Measurements from ENCODE around the gene TECPR1. TPM values are rescaled to one million over a fixed set of nuclear protein-coding genes. Genes with fewer than 3 reads are reported as not detected.

The TECPR1 gene
- total and polyA plus RNA-seq, 2 donors (not counting 1 experiment from before 2014, with no cell fraction given), result 20.9 to 52.2 TPM

DNA sequence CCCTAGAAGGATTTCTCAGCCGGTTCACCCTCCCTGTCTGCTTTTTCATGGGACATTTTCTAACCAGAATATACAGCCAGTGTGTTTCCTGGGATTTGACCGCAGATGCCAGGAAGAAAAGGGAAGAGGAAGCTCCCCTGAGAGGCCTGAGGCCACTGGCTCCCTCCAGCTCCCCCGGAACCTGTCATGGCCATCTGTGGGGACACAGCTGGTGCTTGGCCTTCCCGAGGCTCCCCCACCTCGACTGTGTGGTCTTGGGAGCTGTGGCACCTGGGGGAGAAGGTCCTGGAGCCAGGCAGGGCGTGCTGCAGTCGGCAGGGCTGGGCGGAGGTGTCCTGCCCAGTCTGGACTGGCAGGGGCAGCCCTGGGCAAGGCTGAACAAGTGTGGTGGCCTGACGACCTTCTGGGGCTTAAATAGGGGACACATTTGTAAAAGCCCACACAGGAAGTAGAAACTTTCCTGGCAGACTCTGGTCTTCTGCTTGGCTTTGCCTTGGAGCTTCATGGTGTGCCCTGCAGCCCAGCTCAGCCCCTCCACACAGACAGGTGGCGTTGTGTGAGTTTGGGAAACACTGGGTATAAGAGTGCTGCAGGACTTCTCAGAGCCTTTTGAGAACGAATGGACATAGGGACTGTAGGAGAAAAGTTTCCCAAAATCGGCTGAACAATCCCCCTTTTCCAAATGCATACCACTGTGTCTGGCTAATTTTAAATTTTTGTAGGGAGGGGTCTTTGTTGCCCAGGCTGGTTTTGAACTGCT is 36.2 kb upstream of the TECPR1 start:
- Mint-ChIP-seq H3K27ac (no peak overlapping the region), H3K4me1 (peaks cover 22% of the 10 kb centered on the region), H3K27me3 (no peaks in the 10 kb centered on the region), H3K4me3 (no peak overlapping the region), H3K9me3 (ENCODE audit: insufficient read depth) (no peaks in the 10 kb centered on the region)
- no peak overlapping the region for H3K9ac ChIP-seq (ENCODE audit: low read length)
- no peaks in the 10 kb centered on the region for H3K27me3 ChIP-seq (replicated peaks in 1 of 4; ENCODE audit: control extremely low read depth in 1 of 4, control insufficient read depth in 3 of 4, insufficient read depth in 4 of 4, low read length in 3 of 4)
- ChIA-PET POLR2A (no interaction called here), CTCF (no interaction called here)
- no peak for DNase-seq
- TF ChIP-seq EZH2 (IDR thresholded peaks at IDR 0.05; ENCODE audit: borderline replicate concordance, insufficient read depth, low read depth, low read length, poor library complexity, severe bottlenecking), result no peak
- TF ChIP-seq, protein P1, sequence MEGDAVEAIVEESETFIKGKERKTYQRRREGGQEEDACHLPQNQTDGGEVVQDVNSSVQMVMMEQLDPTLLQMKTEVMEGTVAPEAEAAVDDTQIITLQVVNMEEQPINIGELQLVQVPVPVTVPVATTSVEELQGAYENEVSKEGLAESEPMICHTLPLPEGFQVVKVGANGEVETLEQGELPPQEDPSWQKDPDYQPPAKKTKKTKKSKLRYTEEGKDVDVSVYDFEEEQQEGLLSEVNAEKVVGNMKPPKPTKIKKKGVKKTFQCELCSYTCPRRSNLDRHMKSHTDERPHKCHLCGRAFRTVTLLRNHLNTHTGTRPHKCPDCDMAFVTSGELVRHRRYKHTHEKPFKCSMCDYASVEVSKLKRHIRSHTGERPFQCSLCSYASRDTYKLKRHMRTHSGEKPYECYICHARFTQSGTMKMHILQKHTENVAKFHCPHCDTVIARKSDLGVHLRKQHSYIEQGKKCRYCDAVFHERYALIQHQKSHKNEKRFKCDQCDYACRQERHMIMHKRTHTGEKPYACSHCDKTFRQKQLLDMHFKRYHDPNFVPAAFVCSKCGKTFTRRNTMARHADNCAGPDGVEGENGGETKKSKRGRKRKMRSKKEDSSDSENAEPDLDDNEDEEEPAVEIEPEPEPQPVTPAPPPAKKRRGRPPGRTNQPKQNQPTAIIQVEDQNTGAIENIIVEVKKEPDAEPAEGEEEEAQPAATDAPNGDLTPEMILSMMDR (IDR thresholded peaks at IDR 0.05), result no peak
- H3K4me1 ChIP-seq (ENCODE audit: control insufficient read depth in 2 of 2, insufficient read depth in 2 of 2, low read length in 2 of 2), result peaks cover 9 to 22% of the 10 kb centered on the region in 2 donors
- no peak overlapping the region for H3K4me3 ChIP-seq (ENCODE audit: control extremely low read depth in 1 of 5, extremely low read depth in 1 of 5, insufficient read depth in 1 of 5, low read depth in 2 of 5, low read length in 4 of 5)
- H3K4me2 ChIP-seq (replicated peaks; ENCODE audit: low read depth, low read length, poor library complexity, severe bottlenecking), result no peak overlapping the region
- H3K79me2 ChIP-seq (ENCODE audit: control insufficient read depth, insufficient read depth, low read length), result peaks cover 27% of the 10 kb centered on the region
- intact Hi-C loops (cut with micrococcal nuclease), result no loop called here
- ATAC-seq (ENCODE audit: low read depth), result no peak
- H3K9me3 ChIP-seq (ENCODE audit: control extremely low read depth in 1 of 3, control insufficient read depth in 2 of 3, insufficient read depth in 1 of 3, low read length in 2 of 3), result no peaks in the 10 kb centered on the region
- H4K20me1 ChIP-seq (ENCODE audit: control insufficient read depth, insufficient read depth, low read length, poor library complexity, severe bottlenecking), result peaks cover 59% of the 10 kb centered on the region
- WGBS (ENCODE audit: insufficient coverage), result 53% methylated on average over 9 of the region's 12 CpGs
- no peak overlapping the region for H3K27ac ChIP-seq (ENCODE audit: low read length in 2 of 2)
- no peak overlapping the region for H2AFZ ChIP-seq (ENCODE audit: insufficient read depth, low read depth, low read length, poor library complexity, severe bottlenecking)
- H3K36me3 ChIP-seq (replicated peaks in 1 of 2; ENCODE audit: control extremely low read depth in 1 of 2, control insufficient read depth in 1 of 2, extremely low read depth in 1 of 2, insufficient read depth in 2 of 2, low read length in 1 of 2), result peaks cover 1 to 10% of the 10 kb centered on the region in 2 experiments

DNA sequence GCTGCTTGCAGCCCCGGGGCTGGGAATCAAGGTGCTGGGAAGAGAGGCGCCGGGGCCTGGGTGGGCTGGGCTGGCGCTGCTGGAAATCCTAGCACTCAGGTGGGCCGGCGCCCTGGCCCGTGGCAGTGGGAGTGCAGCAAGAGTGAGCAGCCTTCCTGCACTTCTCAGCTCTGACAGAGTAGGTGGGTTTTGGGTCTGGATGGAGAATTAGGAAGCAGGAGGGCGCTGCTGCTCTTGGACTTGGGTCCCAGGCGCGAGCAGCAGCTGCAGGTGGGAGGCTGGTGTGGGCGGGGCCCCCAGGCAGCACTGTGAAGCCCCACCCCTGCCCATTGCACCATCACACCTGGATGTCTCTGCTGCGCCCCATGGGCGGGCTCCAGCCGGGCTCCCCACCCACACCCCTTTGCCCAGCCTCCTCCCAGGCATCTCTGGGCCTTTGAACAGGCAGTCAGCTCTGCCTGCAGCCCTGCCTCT is 35.5 kb upstream of the TECPR1 start:
- no peaks in the 10 kb centered on the region for H3K27me3 ChIP-seq (replicated peaks in 1 of 4; ENCODE audit: control extremely low read depth in 1 of 4, control insufficient read depth in 3 of 4, insufficient read depth in 4 of 4, low read length in 3 of 4)
- H3K4me3 ChIP-seq (ENCODE audit: control extremely low read depth in 1 of 5, extremely low read depth in 1 of 5, insufficient read depth in 1 of 5, low read depth in 2 of 5, low read length in 4 of 5), result no peak overlapping the region
- no peaks in the 10 kb centered on the region for H3K9me3 Mint-ChIP-seq (ENCODE audit: insufficient read depth)
- H3K27ac ChIP-seq (ENCODE audit: low read length in 2 of 2), result no peak overlapping the region
- H3K27ac Mint-ChIP-seq, result no peak overlapping the region
- H3K9ac ChIP-seq (ENCODE audit: low read length), result no peak overlapping the region
- no peak overlapping the region for H3K4me3 Mint-ChIP-seq
- H3K4me1 Mint-ChIP-seq, result peaks cover 29% of the 10 kb centered on the region
- H3K36me3 ChIP-seq (replicated peaks in 1 of 2; ENCODE audit: control extremely low read depth in 1 of 2, control insufficient read depth in 1 of 2, extremely low read depth in 1 of 2, insufficient read depth in 2 of 2, low read length in 1 of 2), result peaks cover under 1 to 7% of the 10 kb centered on the region in 2 experiments
- no peaks in the 10 kb centered on the region for H3K9me3 ChIP-seq (ENCODE audit: control extremely low read depth in 1 of 3, control insufficient read depth in 2 of 3, insufficient read depth in 1 of 3, low read length in 2 of 3)
- TF ChIP-seq, protein P1 (IDR thresholded peaks at IDR 0.05), result no peak
- TF ChIP-seq EZH2 (IDR thresholded peaks at IDR 0.05; ENCODE audit: borderline replicate concordance, insufficient read depth, low read depth, low read length, poor library complexity, severe bottlenecking), result no peak
- H2AFZ ChIP-seq (ENCODE audit: insufficient read depth, low read depth, low read length, poor library complexity, severe bottlenecking), result no peak overlapping the region
- H3K4me1 ChIP-seq (ENCODE audit: control insufficient read depth in 2 of 2, insufficient read depth in 2 of 2, low read length in 2 of 2), result peaks cover 16 to 30% of the 10 kb centered on the region in 2 donors
- H3K4me2 ChIP-seq (replicated peaks; ENCODE audit: low read depth, low read length, poor library complexity, severe bottlenecking), result no peak overlapping the region
- peaks cover 61% of the 10 kb centered on the region for H4K20me1 ChIP-seq (ENCODE audit: control insufficient read depth, insufficient read depth, low read length, poor library complexity, severe bottlenecking)
- H3K79me2 ChIP-seq (ENCODE audit: control insufficient read depth, insufficient read depth, low read length), result peaks cover 31% of the 10 kb centered on the region
- POLR2A ChIA-PET, result no interaction called here
- no peaks in the 10 kb centered on the region for H3K27me3 Mint-ChIP-seq
- ATAC-seq (ENCODE audit: low read depth) (no peak), DNase-seq (no peak)
- intact Hi-C loops (cut with micrococcal nuclease), result no loop called here
- CTCF ChIA-PET, result no interaction called here
- WGBS (ENCODE audit: insufficient coverage), result 91% methylated on average over 10 of the region's 14 CpGs

Data from B cell (primary cell).